ENCODE measurements around the gene PELI3. TPM values are rescaled to one million over a fixed set of nuclear protein-coding genes. Genes with fewer than 3 reads are reported as not detected.

Gene PELI3
- total RNA-seq (2014; rRNA removed) (22.9 and 35.2 TPM in 2 replicates), Bru-seq, nascent RNA (percentile 59 among the genes with signal in this experiment), BruChase-seq, experiment 1, labeled RNA remaining after a 6-hour chase (percentile 56 among the genes with signal in this experiment), BruChase-seq, experiment 2, labeled RNA remaining after a 2-hour chase (percentile 58 among the genes with signal in this experiment)
- long read RNA-seq, transcript PELI3-202 (7 exons, 2,783 nt), result minor isoform, 10 of 52 reads
- long read RNA-seq, transcript PELI3-201 (8 exons, 2,740 nt), result major isoform, 13 of 52 reads
- long read RNA-seq, partial matches to known transcripts, result 4 of 52 reads
- long read RNA-seq, other reads (novel, unspliced or antisense), result 24 of 52 reads

DNA sequence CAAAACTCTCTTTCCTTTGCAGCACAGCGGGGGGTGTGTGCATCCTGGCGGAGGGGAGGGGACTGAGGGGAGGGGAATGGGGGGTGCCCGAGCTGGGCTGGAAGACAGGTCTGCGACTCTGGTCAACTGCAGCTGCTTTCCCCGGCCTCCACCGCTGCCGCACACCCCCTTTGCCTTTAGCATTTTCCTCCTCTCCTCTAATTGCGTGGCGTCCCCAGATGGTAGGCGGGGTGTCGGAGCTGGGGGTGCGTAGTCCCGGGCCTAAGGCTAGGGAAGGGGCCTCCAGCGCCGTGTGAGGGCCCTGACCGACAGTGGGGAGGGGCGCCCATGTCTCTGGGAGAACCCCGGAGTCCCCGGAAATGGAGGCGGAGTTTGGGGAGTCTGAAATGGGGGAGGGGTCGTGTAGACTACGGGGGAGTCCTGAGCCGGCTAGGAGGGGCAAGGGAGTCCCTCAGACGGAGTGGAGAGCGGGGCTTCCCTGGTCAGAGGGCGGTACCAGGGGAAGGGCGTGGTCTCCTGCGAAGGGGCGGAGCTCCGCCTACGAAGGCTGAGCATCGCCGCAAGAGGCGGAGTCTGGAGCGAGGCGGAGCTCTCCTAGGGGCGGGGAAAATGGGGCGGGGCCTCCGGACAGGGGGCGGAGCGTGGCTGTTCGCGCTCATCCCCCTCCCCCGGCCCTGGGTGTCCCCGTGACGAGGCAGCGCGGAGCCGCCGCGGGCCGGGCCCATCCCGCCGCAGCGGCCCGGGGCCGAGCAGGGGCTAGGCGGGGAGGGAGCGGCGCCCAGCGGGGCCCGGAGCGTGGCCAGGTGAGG is at the start of gene PELI3:
PELI3 (plus strand) TSS at position 681 of the 809 bp plus-strand sequence. CDS start 1,224 bp downstream, outside the sequence.
- DNase-seq, result peak; percentile 96
- no peaks in the 10 kb centered on the region for H4K20me1 ChIP-seq (ENCODE audit: low read length)
- H3K79me2 ChIP-seq (ENCODE audit: low read length), result peaks cover 14% of the 10 kb centered on the region
- ChIA-PET POLR2A (ENCODE audit: unreplicated experiment) (interaction anchor here (0.5 to 1.5 kb wide), 17 partner anchors 10 to 935 kb away, joined by 3 to 19 read pairs (median 9); partner anchors contain the start of genes BRMS1, DPP3 and ZDHHC24), CTCF (interaction anchor here (0.5 to 1.4 kb wide), 12 partner anchors 14 to 1685 kb away, joined by 3 to 18 read pairs (median 5); partner anchors contain the start of genes DPP3, MRPL11 and RBM14)
- H3K4me1 ChIP-seq (ENCODE audit: insufficient read depth, low read length), result peaks cover 20% of the 10 kb centered on the region
- H3K36me3 ChIP-seq (ENCODE audit: low read depth, low read length), result no peaks in the 10 kb centered on the region
- TF ChIP-seq EZH2phosphoT487 (IDR thresholded peaks at IDR 0.05; ENCODE audit: borderline replicate concordance, low read length) (no peak), EZH2 (IDR thresholded peaks at IDR 0.05; ENCODE audit: low read length, unreplicated experiment) (no peak)
- TF ChIP-seq, protein P1, sequence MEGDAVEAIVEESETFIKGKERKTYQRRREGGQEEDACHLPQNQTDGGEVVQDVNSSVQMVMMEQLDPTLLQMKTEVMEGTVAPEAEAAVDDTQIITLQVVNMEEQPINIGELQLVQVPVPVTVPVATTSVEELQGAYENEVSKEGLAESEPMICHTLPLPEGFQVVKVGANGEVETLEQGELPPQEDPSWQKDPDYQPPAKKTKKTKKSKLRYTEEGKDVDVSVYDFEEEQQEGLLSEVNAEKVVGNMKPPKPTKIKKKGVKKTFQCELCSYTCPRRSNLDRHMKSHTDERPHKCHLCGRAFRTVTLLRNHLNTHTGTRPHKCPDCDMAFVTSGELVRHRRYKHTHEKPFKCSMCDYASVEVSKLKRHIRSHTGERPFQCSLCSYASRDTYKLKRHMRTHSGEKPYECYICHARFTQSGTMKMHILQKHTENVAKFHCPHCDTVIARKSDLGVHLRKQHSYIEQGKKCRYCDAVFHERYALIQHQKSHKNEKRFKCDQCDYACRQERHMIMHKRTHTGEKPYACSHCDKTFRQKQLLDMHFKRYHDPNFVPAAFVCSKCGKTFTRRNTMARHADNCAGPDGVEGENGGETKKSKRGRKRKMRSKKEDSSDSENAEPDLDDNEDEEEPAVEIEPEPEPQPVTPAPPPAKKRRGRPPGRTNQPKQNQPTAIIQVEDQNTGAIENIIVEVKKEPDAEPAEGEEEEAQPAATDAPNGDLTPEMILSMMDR (conservative IDR thresholded peaks at IDR 0.05; ENCODE audit: low read depth, low read length), result no peak
- ATAC-seq, result peak; percentile 92
- no peak within 1 kb of the TSS for H3K27ac ChIP-seq (ENCODE audit: low read length)
- peak within 1 kb of the TSS; percentile 100 for H3K4me2 ChIP-seq (ENCODE audit: low read length)
- no peaks in the 10 kb centered on the region for H3K9me3 ChIP-seq (ENCODE audit: low read length)
- TSS peak; percentile 30 for BruUV-seq (replicated peaks)
- H2AFZ ChIP-seq (ENCODE audit: low read length), result peak within 1 kb of the TSS; percentile 100
- peak within 1 kb of the TSS; percentile 92 for H3K4me3 ChIP-seq (ENCODE audit: low read length)
- H3F3A ChIP-seq (ENCODE audit: low read length, unreplicated experiment), result no peaks in the 10 kb centered on the region
- peak within 1 kb of the TSS; percentile 73 for H3K9ac ChIP-seq (ENCODE audit: low read length)
- intact Hi-C loops (cut with micrococcal nuclease), result loop anchor here (2.0 kb wide), 1 partner anchor 28 kb away; the partner anchor contains the start of gene MRPL11
- H3K9me2 ChIP-seq (replicated peaks; ENCODE audit: low read length), result no peaks in the 10 kb centered on the region
- H3K27me3 ChIP-seq (ENCODE audit: low read length), result no peaks in the 10 kb centered on the region

- no peak for ATAC-seq
Observed at GRCh38 chr11:66417000-66417399, 49.7 kb upstream of the PELI3 start.

More at GRCh38 chr11:66417000-66417399, 49.7 kb upstream of the PELI3 start:
- intact Hi-C loops (cut with micrococcal nuclease), result no loop called here
- Histone ChIP-seq H3K9me3 (ENCODE audit: low read length) (no peaks in the 10 kb centered on the region), H3K27me3 (ENCODE audit: low read length) (peaks cover 51% of the 10 kb centered on the region), H3K27ac (ENCODE audit: low read length) (no peak overlapping the region), H3F3A (ENCODE audit: low read length, unreplicated experiment) (no peaks in the 10 kb centered on the region), H3K36me3 (ENCODE audit: low read depth, low read length) (no peaks in the 10 kb centered on the region), H3K79me2 (ENCODE audit: low read length) (no peaks in the 10 kb centered on the region), H3K9ac (ENCODE audit: low read length) (no peak overlapping the region), H4K20me1 (ENCODE audit: low read length) (peaks cover 3% of the 10 kb centered on the region; the same call in 1 of the 2 replicates), H3K4me3 (ENCODE audit: low read length) (no peak overlapping the region), H3K4me1 (ENCODE audit: insufficient read depth, low read length) (peaks cover 12% of the 10 kb centered on the region), H3K4me2 (ENCODE audit: low read length) (no peak overlapping the region), H3K9me2 (replicated peaks; ENCODE audit: low read length) (no peaks in the 10 kb centered on the region), H2AFZ (ENCODE audit: low read length) (no peak overlapping the region)
- no peak for DNase-seq
- no TSS peak for BruUV-seq (replicated peaks)
- ChIA-PET CTCF (no interaction called here), POLR2A (ENCODE audit: unreplicated experiment) (no interaction called here)
- TF ChIP-seq, protein P1 (conservative IDR thresholded peaks at IDR 0.05; ENCODE audit: low read depth, low read length), result no peak
- TF ChIP-seq EZH2 (IDR thresholded peaks at IDR 0.05; ENCODE audit: low read length, unreplicated experiment) (no peak), EZH2phosphoT487 (IDR thresholded peaks at IDR 0.05; ENCODE audit: borderline replicate concordance, low read length) (no peak)
